Muscle of leg (tissue), 11 donors: ENCODE data around the gene LGALS14. TPM values are rescaled to one million over a fixed set of nuclear protein-coding genes. Genes with fewer than 3 reads are reported as not detected.

Source experiments
- DNase-seq: peaks from one replicate; pipeline ENCODE4 v3.0.0; 2013
- H3K27ac ChIP-seq: one replicate; pipeline ENCODE4 v1.5.1; 2013; ENCODE audit warnings: mild to moderate bottlenecking, low read length, control low read depth
- H3K27me3 ChIP-seq: one replicate; pipeline ENCODE4 v1.6.1; 2013; ENCODE audit warnings: low read length; ENCODE audit not compliant: control insufficient read depth, insufficient read depth
- H3K36me3 ChIP-seq: one replicate; pipeline ENCODE4 v1.6.1; 2013; ENCODE audit warnings: low read length; ENCODE audit not compliant: control insufficient read depth, insufficient read depth
- H3K4me1 ChIP-seq: one replicate; pipeline ENCODE4 v1.6.1; 2013; ENCODE audit warnings: low read length; ENCODE audit not compliant: control insufficient read depth, insufficient read depth
- H3K4me3 ChIP-seq: one replicate; pipeline ENCODE4 v1.5.1; 2013; ENCODE audit warnings: low read length, control low read depth
- H3K9me3 ChIP-seq: replicated peaks from 2 replicates; pipeline ENCODE4 v1.6.1; 2013; ENCODE audit warnings: low read depth, low read length; ENCODE audit not compliant: control insufficient read depth
- WGBS: methylation state at CpG from one replicate; pipeline ENCODE4 v1.1.5; 2013; ENCODE audit warnings: missing lambda C conversion rate; ENCODE audit not compliant: insufficient coverage; 5-methylcytosine and 5-hydroxymethylcytosine counted together
- polyA plus RNA-seq, 8 donors: library from polyadenylated mRNA; unstranded; fragments of 120-200 nt; gene quantifications; one replicate each; pipeline versions ENCODE4 v1.2.1 to v1.2.3, GENCODE V29; 2013; ENCODE audit warnings: inconsistent platforms in 1 of 8, low replicate concordance in 1 of 8; ENCODE audit not compliant: insufficient read length in 8 of 8, insufficient read depth in 1 of 8
- total RNA-seq: library from RNA; stranded (reverse); fragments of 120-200 nt; gene quantifications from one replicate; pipeline ENCODE4 v1.2.4, GENCODE V29; 2013

LGALS14 gene
- total and polyA plus RNA-seq, 9 donors: 0.13 to 0.39 (median 0.34) TPM; not detected in 2

- DNase-seq: no peak
- Histone ChIP-seq H3K27me3 (no peaks in the 10 kb centered on the region), H3K27ac (no peak overlapping the region), H3K9me3 (no peaks in the 10 kb centered on the region), H3K4me1 (no peaks in the 10 kb centered on the region), H3K4me3 (no peak overlapping the region), H3K36me3 (no peaks in the 10 kb centered on the region)
Observed at GRCh38 chr19:39725995-39726394, 21.7 kb downstream of the LGALS14 start.

GRCh38 chr19:39727070-39727800 lies 23.0 kb downstream of the LGALS14 start:
- Histone ChIP-seq H3K4me3 (no peak overlapping the region), H3K27ac (no peak overlapping the region), H3K27me3 (no peaks in the 10 kb centered on the region), H3K4me1 (no peaks in the 10 kb centered on the region), H3K9me3 (no peaks in the 10 kb centered on the region), H3K36me3 (no peaks in the 10 kb centered on the region)
- DNase-seq: no peak
- 73% methylated on average over 5 of the region's 10 CpGs for WGBS

- 80% methylated on average over 6 of the region's 6 CpGs for WGBS
- H3K27ac ChIP-seq: no peak overlapping the region
- no peaks in the 10 kb centered on the region for H3K4me1 ChIP-seq
- DNase-seq: no peak
- H3K36me3 ChIP-seq: no peaks in the 10 kb centered on the region
- no peak overlapping the region for H3K4me3 ChIP-seq
- H3K27me3 ChIP-seq: no peaks in the 10 kb centered on the region
- no peaks in the 10 kb centered on the region for H3K9me3 ChIP-seq
Observed at GRCh38 chr19:39728040-39728439, 23.8 kb downstream of the LGALS14 start.

GRCh38 chr19:39729594-39729993 lies 25.3 kb downstream of the LGALS14 start:
- Histone ChIP-seq H3K27ac (no peak overlapping the region), H3K27me3 (no peaks in the 10 kb centered on the region), H3K4me3 (no peak overlapping the region), H3K9me3 (no peaks in the 10 kb centered on the region), H3K4me1 (no peaks in the 10 kb centered on the region), H3K36me3 (no peaks in the 10 kb centered on the region)
- WGBS: no CpG with 5 or more reads among the region's 4 CpGs
- DNase-seq: no peak

- Histone ChIP-seq H3K9me3 (no peaks in the 10 kb centered on the region), H3K4me3 (no peak overlapping the region), H3K27me3 (no peaks in the 10 kb centered on the region), H3K27ac (no peak overlapping the region), H3K36me3 (no peaks in the 10 kb centered on the region), H3K4me1 (no peaks in the 10 kb centered on the region)
- no peak for DNase-seq
- WGBS: no CpG with 5 or more reads among the region's 1 CpG
Observed at GRCh38 chr19:39731685-39732084, 27.4 kb downstream of the LGALS14 start.

GRCh38 chr19:39733841-39734240 lies 29.6 kb downstream of the LGALS14 start:
- WGBS: 88% methylated on average over 2 of the region's 2 CpGs
- Histone ChIP-seq H3K9me3 (no peaks in the 10 kb centered on the region), H3K4me1 (no peaks in the 10 kb centered on the region), H3K4me3 (no peak overlapping the region), H3K27ac (no peak overlapping the region), H3K36me3 (no peaks in the 10 kb centered on the region), H3K27me3 (peaks cover 2% of the 10 kb centered on the region)
- no peak for DNase-seq

GRCh38 chr19:39735688-39736087 lies 31.4 kb downstream of the LGALS14 start:
- Histone ChIP-seq H3K4me3 (no peak overlapping the region), H3K4me1 (no peaks in the 10 kb centered on the region), H3K27ac (no peak overlapping the region), H3K27me3 (peaks cover 2% of the 10 kb centered on the region), H3K9me3 (no peaks in the 10 kb centered on the region), H3K36me3 (no peaks in the 10 kb centered on the region)
- WGBS: no CpG with 5 or more reads among the region's 3 CpGs
- DNase-seq: no peak

- WGBS: no CpG with 5 or more reads among the region's 5 CpGs
- H3K27ac ChIP-seq: no peak overlapping the region
- no peak for DNase-seq
- no peaks in the 10 kb centered on the region for H3K4me1 ChIP-seq
- no peak overlapping the region for H3K4me3 ChIP-seq
- H3K27me3 ChIP-seq: peaks cover 2% of the 10 kb centered on the region
- H3K9me3 ChIP-seq: no peaks in the 10 kb centered on the region
- H3K36me3 ChIP-seq: no peaks in the 10 kb centered on the region
Observed at GRCh38 chr19:39736088-39736487, 31.8 kb downstream of the LGALS14 start.

GRCh38 chr19:39737351-39737750 lies 33.1 kb downstream of the LGALS14 start:
- peaks cover 2% of the 10 kb centered on the region for H3K27me3 ChIP-seq
- H3K36me3 ChIP-seq: no peaks in the 10 kb centered on the region
- H3K4me3 ChIP-seq: no peak overlapping the region
- DNase-seq: no peak
- no peaks in the 10 kb centered on the region for H3K9me3 ChIP-seq
- H3K27ac ChIP-seq: no peak overlapping the region
- WGBS: 75% methylated on average over 3 of the region's 3 CpGs
- H3K4me1 ChIP-seq: no peaks in the 10 kb centered on the region

- Histone ChIP-seq H3K27ac (no peak within 1 kb of the TSS), H3K9me3 (no peaks in the 10 kb centered on the region), H3K4me3 (no peak within 1 kb of the TSS), H3K27me3 (peaks cover 2% of the 10 kb centered on the region), H3K36me3 (no peaks in the 10 kb centered on the region), H3K4me1 (no peaks in the 10 kb centered on the region)
- WGBS: no CpG with 5 or more reads among the region's 3 CpGs
- no peak for DNase-seq
Observed at GRCh38 chr19:39737891-39738290, 33.6 kb downstream of the LGALS14 start, which contains the start of gene CLC. Gene CLC (minus strand): TSS chr19:39738029. CDS start chr19:39737952, 77 bp downstream.

GRCh38 chr19:39738814-39739213 lies 34.5 kb downstream of the LGALS14 start:
- H3K27me3 ChIP-seq: peaks cover 2% of the 10 kb centered on the region
- no peaks in the 10 kb centered on the region for H3K9me3 ChIP-seq
- H3K36me3 ChIP-seq: no peaks in the 10 kb centered on the region
- no CpG with 5 or more reads among the region's 3 CpGs for WGBS
- H3K4me3 ChIP-seq: no peak overlapping the region
- DNase-seq: no peak
- H3K27ac ChIP-seq: no peak overlapping the region
- no peaks in the 10 kb centered on the region for H3K4me1 ChIP-seq
